GM03348 (cell line): ENCODE data around the gene GEMIN2.
"Not testable (repeated sequence)": the region's sequence is repeated elsewhere in the genome, so short reads cannot be mapped to it uniquely, and the experiment has no call there.

ENCODE experiments used
- DNase-seq: peaks from one replicate; pipeline ENCODE4 v3.0.0; 2012; ENCODE audit warnings: low spot score

Gene GEMIN2

DNA sequence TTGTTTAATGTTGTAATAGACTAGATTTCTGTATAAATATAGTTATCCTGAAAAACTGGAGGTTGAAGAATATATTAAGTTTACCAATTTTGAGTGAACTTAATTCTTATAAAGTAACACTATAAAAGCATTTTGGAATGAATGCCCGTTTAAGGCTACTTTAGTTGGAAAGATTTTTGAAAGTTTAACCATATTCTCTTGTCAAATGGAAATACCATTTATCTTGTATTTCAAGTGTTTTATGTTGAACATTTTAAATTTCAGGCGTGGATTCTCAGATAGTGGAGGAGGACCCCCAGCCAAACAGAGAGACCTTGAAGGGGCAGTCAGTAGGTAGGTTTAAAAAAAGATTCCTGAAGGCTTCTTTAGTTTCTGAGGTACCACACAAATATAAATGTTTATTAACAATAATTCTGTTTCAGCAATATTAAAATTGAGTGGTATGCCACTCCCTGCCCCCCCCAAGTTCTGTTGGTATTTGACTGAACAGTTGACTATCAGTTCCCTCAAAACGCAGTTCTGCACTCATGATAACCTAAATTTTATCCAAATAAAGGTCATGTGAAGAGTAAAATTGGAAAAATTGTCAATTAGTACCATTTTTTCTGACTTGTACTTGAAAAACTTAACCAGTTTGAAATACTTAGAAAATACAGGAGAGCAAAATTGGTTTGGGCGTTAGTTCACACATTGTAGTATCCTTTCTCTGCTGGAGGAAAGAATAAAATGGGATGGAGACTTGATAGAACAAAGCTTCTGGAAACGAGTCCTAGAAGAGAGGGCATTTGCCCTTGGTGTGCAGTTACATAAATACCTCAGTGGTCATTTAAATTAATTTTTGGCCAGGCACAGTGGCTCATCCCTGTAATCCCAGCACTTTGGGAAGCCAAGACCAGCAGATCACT lies 62.4 kb downstream of the GEMIN2 start:
- DNase-seq: no peak

DNA sequence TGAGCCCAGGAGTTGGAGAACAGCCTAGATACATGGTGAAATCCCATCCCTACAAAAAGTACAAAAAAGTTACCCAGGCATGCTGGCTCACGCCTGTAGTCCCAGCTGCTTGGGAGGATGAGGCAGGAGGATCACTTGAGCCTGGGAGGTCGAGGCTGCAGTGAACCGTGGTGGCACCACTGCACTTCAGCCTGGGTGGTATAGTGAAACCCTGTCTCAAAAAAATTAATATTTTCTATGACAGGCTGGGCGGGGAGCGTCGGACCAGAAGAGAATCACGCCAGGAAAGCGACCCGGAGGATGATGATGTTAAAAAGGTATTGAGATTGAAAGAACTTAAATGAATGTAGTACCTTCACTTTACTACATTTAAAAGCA lies 63.0 kb downstream of the GEMIN2 start:
- DNase-seq: no peak

GRCh38 chr14:39179042-39179441 lies 64.9 kb downstream of the GEMIN2 start:
- DNase-seq: no peak

- no peak for DNase-seq
These were observed 66.4 kb downstream of the GEMIN2 start for GRCh38 chr14:39180553-39180952.

DNA sequence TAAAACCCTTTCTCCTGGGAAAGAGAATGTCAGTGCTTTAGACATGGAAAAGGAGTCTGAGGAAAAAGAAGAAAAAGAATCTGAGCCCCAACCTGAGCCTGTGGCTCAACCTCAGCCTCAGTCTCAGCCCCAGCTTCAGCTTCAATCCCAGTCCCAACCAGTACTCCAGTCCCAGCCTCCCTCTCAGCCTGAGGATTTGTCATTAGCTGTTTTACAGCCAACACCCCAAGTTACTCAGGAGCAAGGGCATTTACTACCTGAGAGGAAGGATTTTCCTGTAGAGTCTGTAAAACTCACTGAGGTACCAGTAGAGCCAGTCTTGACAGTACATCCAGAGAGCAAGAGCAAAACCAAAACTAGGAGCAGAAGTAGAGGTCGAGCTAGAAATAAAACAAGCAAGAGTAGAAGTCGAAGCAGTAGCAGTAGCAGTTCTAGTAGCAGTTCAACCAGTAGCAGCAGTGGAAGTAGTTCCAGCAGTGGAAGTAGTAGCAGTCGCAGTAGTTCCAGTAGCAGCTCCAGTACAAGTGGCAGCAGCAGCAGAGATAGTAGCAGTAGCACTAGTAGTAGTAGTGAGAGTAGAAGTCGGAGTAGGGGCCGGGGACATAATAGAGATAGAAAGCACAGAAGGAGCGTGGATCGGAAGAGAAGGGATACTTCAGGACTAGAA lies 67.0 kb downstream of the GEMIN2 start:
- DNase-seq: no peak

DNA sequence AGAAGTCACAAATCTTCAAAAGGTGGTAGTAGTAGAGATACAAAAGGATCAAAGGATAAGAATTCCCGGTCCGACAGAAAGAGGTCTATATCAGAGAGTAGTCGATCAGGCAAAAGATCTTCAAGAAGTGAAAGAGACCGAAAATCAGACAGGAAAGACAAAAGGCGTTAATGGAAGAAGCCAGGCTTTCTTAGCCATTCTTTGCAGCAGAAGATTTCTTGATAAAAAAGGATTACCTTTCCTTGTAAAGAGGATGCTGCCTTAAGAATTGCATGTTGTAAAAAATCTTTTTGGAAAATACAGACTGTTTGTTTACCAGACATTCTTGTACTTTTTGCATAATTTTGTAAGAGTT lies 67.5 kb downstream of the GEMIN2 start:
- no peak for DNase-seq

GRCh38 chr14:39182770-39183684 lies 68.9 kb downstream of the GEMIN2 start:
- no peak for DNase-seq

- DNase-seq: not testable (repeated sequence)
These were observed 69.5 kb downstream of the GEMIN2 start for GRCh38 chr14:39183685-39184003.

GRCh38 chr14:39184628-39185255 lies 70.6 kb downstream of the GEMIN2 start:
- DNase-seq: no peak

DNA sequence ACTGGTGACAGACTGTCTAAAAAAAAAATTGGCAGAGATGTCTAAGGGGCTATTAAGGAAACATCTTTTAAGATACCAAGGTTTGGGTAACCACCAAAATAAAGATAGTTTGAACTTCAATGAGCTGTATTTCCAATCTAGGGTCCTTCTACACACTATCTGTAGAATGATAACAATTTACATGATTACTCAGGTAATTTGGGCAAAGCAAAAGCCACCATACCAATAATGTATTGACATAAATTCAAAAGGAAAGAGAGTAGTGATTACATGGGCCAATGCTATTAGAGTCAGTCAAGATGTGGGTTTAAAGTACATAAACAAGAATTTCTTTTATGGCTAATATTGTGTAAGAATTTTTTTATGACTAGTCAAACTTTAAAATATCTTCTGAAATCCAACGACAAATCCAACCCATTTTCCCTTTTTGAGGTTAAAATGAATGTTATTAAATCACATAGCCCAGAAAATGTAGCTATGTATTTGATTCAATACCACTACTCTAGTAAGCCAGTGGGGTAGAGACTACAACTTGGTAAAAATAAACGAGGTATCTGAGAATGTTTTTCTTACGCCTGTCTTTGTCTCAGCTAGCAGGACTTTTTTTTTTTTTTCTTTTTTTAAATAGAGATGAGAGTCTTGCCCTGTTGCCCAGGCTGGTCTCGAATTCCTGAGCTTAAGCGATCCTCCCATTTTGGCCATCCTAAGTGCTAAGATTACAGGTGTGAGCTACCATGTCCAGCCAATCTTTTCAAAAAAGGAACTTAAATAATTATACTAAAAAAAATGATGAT lies 71.3 kb downstream of the GEMIN2 start:
- no peak for DNase-seq
